G401.6 (cell line): ENCODE results near the gene ERF.
A peak's percentile ranks its signal among the peaks of the same experiment; 100 is the strongest.

Source experiments
- FAIRE-seq: peaks from 2 replicates; lab custom pipeline; 2012; peaks lifted over from hg19 to GRCh38; lab: Jason Lieb, UNC

ERF gene

DNA sequence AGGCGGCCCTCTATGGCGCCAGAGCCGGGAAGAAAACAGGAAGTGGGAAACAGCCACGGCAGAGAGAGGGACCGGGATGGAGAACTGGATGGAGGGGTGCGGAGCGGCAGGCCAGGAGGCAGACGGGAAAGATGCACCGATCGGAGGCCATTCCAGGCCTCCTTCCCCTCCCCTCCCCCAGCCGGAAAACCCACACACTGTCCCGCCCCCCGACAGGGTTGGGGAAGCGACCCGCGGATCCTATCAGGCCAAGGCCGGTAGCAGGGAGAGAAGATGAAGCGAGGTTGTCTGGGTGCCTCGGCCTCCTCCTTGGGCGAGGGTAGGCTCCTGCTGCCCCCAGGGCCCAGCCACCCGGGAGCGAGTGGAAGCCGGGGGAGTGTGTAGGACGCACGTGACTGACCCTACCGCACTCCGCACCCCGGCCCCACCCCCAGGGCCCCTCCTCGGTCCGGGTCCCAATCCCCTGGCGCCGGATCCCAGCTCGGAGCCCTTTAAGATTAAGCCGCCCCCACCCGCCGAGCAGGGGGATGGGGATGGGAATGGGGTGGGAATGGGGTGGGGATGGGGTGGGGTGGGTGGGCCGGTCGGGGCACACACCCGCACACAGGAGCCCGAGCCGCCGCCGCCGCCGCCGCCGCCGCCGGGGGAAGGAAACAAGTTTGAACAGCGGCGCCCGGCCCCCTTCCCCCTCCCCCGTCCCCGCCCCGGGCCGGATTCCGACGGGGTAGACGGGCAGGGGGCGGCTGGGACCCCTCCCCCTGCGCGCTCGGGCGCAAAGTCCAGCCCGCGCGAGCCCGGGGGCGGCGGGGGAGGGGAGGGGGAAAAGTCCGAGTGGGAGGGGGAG, 1.5 kb downstream of the ERF start:
- FAIRE-seq = no peak

DNA sequence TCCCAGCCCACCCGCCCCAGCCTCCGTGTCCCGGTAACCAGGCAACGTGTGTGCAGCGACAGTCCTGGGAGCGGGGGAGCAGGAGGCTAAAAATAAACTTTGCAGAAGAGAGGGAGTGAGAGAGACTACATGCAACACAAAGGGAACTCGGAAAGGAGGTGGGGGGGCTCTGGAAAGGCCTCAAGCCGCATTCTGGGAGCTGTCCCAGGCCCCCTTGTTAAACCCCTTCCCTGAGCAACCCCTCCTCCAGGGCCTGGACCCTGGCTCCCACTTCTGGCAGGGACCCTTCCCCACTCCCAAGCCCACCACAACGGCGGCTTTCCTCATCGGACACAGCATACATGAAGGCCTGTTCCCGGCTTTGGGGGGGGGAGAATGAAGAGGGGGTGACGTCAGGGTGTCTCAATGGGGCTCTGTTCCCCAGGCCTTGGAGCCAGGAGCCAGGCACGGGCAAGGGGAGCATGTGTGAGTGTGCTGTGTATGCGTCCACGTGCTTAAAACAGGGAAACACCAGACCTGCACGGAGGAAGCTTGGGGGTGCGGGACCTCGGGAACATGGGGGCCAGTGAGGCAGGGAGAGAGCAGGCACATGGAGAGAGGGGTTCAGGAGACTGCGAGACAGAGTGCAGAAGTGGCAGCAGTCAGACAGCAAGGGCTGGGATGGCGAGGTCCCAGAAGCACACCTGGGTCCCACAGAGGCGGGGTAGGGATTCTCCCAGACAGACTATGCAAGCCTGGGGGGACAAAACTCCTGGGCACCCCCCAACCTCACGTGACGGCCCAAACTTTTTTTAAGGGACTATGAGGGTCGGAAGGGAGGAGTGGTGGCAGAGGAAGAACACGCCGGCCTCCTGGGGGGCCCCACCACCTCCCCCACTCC, 2.3 kb downstream of the ERF start:
- no peak for FAIRE-seq

DNA sequence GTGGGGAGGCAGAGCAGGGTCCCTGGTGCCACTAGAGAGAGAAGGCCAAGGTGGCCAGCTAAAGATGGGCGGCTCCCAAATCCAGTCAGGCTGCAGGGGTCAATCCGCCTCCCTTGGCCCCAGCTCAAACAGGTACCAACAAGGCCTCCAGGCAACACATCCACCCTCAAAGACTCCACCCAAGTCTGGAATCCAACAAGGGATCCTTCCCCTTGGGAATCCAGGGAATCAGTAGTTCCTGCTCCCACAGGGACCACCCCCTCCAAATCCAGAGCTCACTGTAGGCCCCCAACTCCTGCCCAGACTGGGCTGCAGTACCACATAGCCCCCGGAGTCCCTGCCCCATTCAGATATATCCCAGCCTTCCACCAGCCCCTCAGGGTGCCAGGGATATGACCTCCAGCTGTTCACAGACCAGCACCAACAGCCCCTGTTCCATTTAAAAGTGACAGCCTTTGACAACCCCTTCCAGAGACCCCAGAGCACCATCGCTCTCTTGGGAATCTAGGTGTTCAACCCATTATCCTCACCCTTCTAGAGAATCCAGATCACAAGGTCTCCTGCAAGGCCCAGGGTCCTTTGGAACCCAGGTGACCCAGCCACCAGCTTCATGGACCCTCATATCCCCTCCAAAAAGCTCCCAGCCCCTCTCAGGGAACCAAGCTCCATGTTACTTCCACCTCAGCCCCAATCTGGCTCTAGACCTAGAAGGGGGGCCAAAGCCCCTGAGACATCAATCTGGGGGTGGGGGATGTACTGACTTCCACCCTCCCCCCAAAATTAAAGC, 3.2 kb downstream of the ERF start:
- no peak for FAIRE-seq

DNA sequence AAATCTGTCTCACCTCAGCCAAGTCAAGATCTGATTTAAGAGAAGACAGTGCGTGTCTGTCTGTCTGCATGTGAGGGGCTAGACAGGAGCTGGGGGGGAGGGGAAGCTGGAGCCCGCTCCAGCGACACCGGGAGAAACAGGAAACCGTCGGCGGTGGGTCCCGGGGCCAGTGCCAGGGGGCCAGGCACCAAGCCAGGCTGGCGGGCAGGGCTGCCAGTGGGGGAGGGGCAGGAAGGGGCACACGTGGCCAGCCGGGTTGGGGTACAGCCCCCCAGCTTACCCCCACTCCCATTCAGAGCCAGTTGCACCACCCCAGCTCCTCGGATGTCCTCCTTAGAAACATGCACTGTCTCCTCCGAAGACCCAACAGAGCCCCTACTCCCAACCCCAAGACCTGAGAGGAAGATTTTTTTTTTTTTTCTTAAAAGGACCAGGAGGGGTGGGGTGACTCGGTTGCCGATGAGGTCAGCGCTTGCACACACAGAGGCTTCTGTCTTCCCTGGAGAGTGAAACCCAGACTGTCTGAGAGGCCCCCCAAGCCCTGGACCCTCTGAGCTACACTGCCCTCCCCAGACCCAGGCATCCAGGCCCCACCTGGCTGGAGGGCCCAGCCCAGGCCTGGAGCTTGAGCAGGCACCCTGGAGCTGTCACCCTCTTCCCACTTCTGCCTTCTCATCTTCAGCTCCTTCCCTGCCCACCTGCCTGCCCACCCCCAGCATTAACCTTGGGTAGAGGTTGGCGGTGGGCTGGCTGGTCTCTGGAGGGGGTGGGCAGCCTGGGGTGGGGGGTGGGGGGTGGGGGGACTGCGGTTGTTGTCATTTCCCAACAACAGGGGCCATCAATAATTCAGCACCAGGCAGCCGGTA, 4.0 kb downstream of the ERF start:
- no peak for FAIRE-seq

DNA sequence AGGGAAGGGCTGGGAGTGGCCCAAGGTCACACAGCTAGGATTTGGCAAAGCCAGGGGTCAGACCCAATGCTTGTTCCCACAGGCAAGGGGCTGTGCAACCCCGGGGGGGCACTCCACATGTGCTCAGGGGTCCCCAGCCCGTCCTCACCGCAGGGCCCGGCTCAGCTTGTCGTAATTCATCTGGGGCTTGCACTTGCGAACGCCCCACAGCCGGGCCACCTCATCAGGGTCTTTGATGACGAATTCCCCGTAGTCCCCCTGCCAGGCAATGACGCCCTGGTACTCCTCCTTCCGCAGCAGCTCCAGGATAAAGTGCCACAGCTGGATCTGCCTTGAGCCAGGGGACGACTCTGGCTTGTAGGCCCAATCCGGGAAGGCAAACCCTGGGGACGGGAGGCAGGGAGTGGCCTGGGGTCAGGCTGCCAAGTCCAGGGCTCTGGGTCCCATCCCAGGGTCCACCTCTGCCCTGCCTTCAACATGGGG, 4.7 kb downstream of the ERF start:
- FAIRE-seq = no peak

DNA sequence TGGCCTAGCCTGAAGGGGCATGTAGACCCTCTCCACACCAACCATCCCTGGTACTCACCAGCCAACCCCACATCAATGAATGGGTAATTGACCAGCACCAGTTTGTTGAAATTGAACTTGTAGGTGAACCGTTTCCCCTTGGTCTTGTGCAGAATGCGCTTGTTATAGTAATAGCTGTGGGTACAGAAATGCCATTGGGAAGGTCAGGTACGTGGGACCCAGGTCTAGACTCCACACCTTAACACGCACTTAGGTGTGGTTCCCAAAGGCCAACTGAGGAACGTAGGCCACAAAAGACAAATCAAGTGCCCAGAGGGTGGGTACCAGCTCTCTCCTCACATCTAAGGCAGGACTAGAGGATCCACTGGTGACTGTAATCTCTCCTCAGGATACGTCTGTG, 5.2 kb downstream of the ERF start:
- no peak for FAIRE-seq

GRCh38 chr19:42249149-42249750, 5.7 kb downstream of the ERF start:
- FAIRE-seq = no peak

DNA sequence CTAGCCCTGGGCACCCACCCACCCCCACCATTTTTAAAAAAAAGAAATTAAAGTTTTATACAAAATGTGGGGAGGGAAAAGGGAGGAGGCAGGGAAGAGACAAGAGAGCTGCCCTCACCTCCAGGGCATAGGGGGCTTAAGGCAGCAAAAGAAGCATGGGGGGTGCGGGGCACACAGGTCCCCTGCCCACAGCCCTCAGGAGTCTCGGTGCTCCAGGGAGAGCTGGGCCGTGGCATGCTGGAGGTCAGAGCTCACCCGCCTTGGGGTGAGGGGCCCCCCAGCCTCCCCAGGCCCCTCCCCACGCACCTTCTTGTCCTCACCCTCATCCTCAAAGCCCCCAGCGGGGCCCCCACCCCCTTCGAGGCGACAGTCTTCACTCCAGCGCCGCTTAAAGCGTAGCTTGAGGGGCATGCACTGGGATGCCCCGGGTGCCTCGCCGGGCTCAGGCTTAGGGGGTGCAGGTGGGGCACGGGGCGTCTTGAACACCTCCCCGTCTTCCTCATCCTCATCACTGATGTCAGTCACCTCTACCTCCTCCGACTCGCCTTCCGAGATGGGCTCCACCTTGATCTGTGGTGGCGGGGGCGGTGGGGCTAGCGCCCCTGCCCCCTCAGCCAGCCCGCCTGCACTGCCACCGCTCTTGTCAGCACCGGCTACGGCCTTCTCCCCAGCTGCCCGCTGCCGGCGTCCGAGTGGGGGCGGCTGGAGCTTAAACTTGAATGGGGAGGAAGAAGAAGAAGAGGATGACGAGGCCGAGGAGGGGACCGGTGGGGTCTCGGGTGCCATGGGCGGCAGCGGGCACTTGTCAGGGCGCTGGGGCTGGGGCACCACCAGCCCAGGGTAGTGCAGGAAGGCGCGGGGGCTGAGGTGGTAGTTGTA, 6.4 kb downstream of the ERF start:
- no peak for FAIRE-seq

- no peak for FAIRE-seq
These were observed 7.2 kb downstream of the ERF start for GRCh38 chr19:42247640-42248199.

DNA sequence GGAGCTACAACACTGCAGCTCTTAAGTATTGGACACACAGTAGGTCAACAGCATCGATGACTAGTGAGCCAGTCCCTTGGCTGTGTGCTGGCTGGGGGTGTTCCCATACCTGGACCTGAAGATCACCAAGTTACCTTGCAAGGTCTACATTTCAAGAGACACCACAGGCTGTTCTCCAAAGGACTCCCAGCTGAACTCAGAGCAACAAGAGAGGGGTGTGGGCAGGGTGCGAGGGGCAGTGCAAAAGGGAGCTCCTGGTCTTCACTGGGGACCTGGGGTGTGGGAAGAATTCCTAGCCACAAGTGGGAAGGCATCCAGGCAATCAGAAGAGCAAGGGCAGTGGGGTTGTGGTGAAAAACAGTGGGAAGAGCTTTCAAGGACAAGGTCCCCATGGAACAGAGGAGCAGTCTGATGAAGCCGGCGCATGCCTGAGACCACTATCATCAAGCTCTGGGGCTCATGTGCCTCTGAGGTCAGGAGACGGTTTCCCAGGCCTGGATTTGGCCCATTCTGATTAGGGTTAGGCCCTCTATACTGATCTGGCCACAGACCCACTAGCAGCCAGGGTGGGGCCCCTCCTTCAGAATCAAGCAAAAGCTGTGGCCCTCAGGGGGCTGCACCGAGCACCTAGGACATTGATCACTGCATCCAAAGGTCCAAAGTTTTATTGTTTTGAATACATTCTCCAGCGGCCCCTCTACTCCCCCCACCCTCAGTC, 7.8 kb downstream of the ERF start:
- FAIRE-seq = peak; percentile 77

DNA sequence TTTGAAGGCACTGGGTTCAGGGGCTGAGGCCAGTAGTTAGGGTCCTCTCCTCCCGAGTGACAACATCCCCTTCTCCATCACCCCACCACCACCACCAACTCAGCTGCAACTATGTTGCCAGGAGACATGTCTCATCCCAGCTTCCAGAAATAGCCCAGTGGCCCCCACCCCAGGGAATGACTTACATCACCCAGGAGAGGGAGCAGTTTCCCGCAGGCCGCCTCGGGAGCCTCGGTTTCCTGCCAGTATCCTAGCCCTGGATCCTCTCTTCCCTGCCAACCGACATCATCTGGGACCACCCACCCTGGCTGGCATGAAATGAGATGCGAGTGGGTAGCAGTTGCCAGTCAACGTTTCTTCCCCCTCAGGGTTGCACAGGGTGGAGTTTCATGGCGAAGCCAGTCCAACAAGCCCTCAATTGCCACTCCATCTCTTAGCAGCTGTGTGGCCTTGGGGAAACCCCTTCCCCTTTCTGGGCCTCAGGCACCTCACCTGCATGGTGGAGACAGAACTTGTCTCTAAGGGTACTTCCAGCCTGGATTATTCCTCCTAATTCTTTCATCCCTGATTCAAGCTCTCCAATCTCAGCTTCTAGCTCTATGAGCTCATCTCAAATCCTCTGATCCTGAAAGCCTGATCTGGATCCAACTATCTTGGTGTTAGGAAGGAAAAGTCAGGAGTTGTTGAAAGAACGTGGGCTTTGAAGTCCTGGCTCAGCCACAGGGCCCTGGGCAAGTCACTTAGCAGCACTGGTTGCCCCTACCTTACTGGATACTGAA, 8.6 kb downstream of the ERF start:
- FAIRE-seq = peak; percentile 83

- no peak for FAIRE-seq
These were observed 9.7 kb downstream of the ERF start for GRCh38 chr19:42245231-42245630.

DNA sequence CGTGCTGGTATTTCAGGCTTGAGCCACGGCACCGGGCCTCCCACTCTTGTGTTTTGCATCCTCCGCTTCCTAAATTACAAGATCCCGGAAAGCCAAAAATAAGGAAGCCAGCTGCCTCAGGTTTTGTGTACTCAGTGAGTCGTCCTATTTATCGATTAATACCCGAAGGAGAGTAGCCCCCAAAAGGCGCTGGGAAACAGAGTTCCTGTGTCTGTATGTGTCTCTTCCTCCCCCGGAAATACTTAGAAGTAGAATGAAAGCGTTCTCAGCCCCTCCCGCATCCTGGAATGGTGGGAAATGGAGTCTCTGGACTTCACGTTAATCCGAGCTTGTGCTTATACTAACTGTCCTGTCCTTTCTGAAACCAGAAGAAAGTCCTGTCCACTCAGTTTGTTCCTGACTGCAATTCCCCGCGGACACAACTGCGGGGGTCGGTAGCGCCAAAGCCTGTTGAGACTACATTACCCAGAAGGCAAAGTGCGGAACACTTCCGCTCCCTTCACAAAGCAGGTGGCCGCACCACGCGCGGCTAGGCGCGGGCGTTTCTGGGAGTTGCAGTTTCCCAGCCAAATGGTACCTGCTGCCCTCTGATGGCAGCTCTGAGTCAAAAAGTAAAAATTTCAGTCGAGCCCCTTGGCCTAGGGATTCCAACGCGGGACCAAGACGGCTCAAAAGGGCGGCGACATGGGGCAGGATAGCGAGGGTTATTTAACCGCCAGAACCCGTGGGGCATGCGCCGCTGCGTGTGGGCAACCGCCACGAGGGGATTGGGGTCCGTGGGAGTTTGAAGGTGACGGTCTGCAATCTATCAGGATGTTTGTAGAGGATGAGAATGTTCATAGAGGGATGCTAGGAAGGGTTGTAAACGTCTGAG, 10.3 kb downstream of the ERF start:
- FAIRE-seq = peak; percentile 96

- FAIRE-seq = peak; percentile 98
These were observed 12.2 kb downstream of the ERF start, which contains the start of gene GSK3A for GRCh38 chr19:42242512-42243409. Gene GSK3A, minus strand, starts transcription at chr19:42242602. Its CDS starts 137 bp downstream, at chr19:42242465.

- no peak for FAIRE-seq
These were observed 12.8 kb downstream of the ERF start for GRCh38 chr19:42242069-42242511.

GRCh38 chr19:42241279-42241678, 13.6 kb downstream of the ERF start:
- FAIRE-seq = no peak
